Measurements from ENCODE around the gene NR2E1.

NR2E1 gene

GRCh38 chr6:108238322-108238721 lies 72.5 kb downstream of the NR2E1 start:
- TF ChIP-seq CTCF (IDR thresholded peaks at IDR 0.05): no peak
- no peak for TF ChIP-seq ZFX (IDR thresholded peaks at IDR 0.05; ENCODE audit: borderline replicate concordance)
- H3K27ac ChIP-seq: no peak overlapping the region

All from 22Rv1 (cell line).